GM19238 (cell line): Measurements from ENCODE around the gene ERC2.

Experiments
- DNase-seq: peaks from one replicate; pipeline ENCODE4 v3.0.0; 2011; ENCODE audit warnings: low spot score; ENCODE audit not compliant: insufficient read length

ERC2 gene

GRCh38 chr3:56253941-56254665 is 214.2 kb downstream of the ERC2 start:
- no peak for DNase-seq

DNA sequence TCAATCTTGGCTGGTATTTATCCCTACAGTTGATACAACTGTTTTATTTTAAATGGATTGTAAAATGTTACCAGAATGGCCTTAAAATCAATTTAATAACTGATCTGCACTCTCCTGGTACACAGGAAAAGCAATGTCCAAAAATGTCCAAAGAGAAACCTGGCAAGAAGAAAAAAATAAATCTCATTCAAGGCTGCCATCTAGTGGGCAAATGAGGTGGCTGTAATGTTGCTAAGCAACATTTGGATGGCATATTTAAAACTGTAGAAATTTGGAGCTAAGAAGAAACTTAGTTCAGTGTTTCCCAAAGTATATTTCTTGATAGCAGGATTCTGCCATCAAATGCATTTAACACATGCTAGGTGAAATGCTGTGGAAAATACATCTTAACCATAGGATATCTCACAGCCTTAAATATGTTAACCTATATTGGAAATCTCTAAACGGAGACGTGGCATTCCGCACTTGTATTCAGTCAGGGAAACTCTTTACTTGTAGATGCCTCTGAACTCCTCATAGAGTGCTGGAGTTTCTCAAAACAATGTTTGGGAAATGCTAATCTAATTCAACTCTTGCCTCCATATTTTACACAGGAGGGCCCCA is 216.8 kb downstream of the ERC2 start:
- DNase-seq, result peak; percentile 9

GRCh38 chr3:56248021-56248420 is 220.2 kb downstream of the ERC2 start:
- no peak for DNase-seq

DNA sequence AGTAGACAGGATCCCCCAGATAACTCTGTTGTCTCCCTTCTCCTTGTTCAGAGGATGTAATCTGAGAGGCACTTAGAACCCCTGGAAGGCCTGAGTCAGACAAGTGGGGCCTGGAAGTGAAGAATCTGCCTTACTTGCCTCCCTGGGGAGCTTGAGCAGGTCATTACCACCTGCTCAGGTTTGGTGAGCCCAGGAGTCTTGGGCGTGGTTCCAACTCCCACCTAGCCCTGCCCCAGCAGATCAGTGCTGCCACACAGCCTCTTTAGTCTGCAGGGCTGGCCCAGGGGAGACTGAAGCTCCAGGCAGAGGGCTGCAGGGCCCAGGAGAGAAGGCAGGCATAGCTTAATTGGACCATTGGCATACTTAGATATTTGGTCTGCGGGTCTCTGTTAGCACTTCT is 230.0 kb downstream of the ERC2 start:
- no peak for DNase-seq

GRCh38 chr3:56233742-56234141 is 234.5 kb downstream of the ERC2 start:
- no peak for DNase-seq

GRCh38 chr3:56229311-56229710 is 239.0 kb downstream of the ERC2 start:
- DNase-seq, result no peak

DNA sequence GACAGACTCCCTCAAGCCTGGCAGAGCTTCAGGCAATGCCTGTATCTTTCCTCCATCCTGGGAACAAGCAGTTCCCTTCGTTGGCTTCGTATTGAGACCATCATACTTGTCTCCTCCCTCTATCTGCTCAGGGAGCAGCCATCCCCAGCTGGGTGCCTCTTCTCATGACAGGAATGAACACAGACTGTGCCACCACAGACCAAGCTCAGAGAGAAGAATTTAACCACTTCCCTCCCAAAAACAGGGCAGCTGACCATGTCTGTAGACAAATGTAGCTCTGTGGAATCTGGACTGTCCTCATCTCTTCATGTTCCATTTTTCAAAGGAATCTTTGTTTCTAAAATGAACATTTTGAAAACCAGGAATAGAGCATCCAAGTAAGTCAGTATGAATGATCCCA is 245.4 kb downstream of the ERC2 start:
- DNase-seq, result no peak

GRCh38 chr3:56219894-56220805 is 248.1 kb downstream of the ERC2 start:
- DNase-seq, result no peak

- DNase-seq, result no peak
Observed at GRCh38 chr3:56209982-56210751, 258.1 kb downstream of the ERC2 start.

GRCh38 chr3:56207922-56208321 is 260.3 kb downstream of the ERC2 start:
- no peak for DNase-seq

GRCh38 chr3:56205406-56205805 is 262.9 kb downstream of the ERC2 start:
- no peak for DNase-seq

DNA sequence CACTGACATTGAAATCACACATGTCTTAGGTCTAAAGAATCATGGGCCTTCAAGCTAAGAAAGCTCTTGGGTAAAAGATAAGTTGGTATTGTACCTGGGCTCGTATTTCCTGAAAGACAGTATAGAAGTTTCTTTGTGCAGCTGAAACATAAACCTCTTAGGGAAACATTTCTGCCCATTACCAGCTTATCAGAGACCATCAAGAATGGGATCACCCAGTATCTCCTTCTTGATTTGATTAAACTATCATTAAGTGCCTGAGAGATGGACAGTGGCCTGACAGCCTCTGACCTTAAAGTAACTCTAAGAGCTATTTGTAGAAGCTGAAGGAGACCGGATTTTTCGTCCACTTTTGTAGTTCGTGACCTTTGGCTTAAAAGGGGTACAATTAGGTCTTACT is 265.3 kb downstream of the ERC2 start:
- DNase-seq, result no peak

GRCh38 chr3:56201407-56201806 is 266.9 kb downstream of the ERC2 start:
- DNase-seq, result no peak

GRCh38 chr3:56200251-56200650 is 268.0 kb downstream of the ERC2 start:
- no peak for DNase-seq

- no peak for DNase-seq
Observed at GRCh38 chr3:56197991-56198390, 270.3 kb downstream of the ERC2 start.

DNA sequence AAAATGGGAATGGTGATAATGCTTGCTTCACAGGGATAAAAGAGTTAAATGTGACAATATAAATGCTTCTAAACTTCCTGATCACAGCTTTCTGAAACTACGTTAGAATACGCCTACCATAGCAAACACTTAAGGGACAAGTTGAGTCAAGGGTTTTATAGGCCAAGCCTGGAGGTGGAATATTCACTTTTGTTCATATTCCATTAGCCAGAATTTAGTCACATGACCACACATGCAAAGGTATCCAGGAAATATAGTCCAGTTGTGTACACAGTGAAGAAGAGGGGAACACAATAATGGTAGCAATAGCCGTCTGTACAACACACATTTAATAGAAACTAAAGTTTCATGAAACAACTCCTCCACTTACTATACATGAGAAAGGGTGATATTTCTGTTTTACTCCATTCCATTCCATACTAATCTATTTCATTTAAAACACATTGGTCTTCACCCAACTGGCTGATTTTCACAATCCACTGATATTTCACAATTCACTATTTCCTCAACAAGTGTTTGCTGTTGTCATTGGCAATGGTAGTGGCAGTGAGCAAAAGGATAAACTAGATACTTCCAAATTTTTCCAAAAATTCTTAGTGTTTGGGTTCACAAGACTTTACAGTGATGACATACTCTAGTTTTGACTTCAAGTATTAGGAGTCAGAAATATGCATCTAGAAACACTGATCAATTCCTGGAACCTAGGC is 270.9 kb downstream of the ERC2 start:
- DNase-seq, result no peak

DNA sequence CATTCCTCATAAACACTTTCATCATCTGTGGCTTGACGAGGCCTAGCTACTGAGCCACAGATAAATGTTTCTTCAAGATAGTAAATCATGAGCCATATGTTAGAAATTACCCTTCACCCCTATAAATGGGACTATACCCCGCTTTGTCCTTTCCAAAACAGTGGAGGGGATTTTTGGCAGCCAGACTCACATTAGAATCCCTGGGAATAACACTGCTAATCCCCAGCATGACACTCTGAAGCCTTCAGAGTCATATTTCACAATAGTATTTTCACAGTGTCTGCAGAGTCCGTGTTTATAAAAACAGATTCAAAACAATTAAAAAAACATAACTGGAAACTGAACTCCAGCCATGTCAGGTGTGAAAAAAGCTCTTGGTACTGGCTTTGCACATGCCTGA is 271.6 kb downstream of the ERC2 start:
- no peak for DNase-seq

GRCh38 chr3:56193519-56193918 is 274.7 kb downstream of the ERC2 start:
- DNase-seq, result no peak

GRCh38 chr3:56192001-56192400 is 276.3 kb downstream of the ERC2 start:
- no peak for DNase-seq

GRCh38 chr3:56190771-56191305 is 277.4 kb downstream of the ERC2 start:
- no peak for DNase-seq

GRCh38 chr3:56190130-56190529 is 278.1 kb downstream of the ERC2 start:
- no peak for DNase-seq
